ENCODE data around the gene DNAJC1. TPM values are rescaled to one million over a fixed set of nuclear protein-coding genes. Genes with fewer than 3 reads are reported as not detected.

DNAJC1 gene
- total and polyA plus RNA-seq, 10 of the 15 experiments (the other 5 are each of a cell fraction or from before 2014, with no cell fraction given), result 2.5 to 39.3 (median 20.4) TPM

GRCh38 chr10:21888959-21889358 is 114.6 kb downstream of the DNAJC1 start (continued):
- TF ChIP-seq, protein P1, sequence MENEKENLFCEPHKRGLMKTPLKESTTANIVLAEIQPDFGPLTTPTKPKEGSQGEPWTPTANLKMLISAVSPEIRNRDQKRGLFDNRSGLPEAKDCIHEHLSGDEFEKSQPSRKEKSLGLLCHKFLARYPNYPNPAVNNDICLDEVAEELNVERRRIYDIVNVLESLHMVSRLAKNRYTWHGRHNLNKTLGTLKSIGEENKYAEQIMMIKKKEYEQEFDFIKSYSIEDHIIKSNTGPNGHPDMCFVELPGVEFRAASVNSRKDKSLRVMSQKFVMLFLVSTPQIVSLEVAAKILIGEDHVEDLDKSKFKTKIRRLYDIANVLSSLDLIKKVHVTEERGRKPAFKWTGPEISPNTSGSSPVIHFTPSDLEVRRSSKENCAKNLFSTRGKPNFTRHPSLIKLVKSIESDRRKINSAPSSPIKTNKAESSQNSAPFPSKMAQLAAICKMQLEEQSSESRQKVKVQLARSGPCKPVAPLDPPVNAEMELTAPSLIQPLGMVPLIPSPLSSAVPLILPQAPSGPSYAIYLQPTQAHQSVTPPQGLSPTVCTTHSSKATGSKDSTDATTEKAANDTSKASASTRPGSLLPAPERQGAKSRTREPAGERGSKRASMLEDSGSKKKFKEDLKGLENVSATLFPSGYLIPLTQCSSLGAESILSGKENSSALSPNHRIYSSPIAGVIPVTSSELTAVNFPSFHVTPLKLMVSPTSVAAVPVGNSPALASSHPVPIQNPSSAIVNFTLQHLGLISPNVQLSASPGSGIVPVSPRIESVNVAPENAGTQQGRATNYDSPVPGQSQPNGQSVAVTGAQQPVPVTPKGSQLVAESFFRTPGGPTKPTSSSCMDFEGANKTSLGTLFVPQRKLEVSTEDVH (IDR thresholded peaks at IDR 0.05; ENCODE audit: low read depth, partially characterized antibody), result peak; percentile 36
- no peak for TF ChIP-seq RB1 (IDR thresholded peaks at IDR 0.05; ENCODE audit: borderline replicate concordance)
- no peak for TF ChIP-seq ZNF592 (IDR thresholded peaks at IDR 0.05)
- TF ChIP-seq ZBTB40 (IDR thresholded peaks at IDR 0.05; ENCODE audit: borderline replicate concordance), result no peak; the same call in 1 of the 2 replicates
- TF ChIP-seq JUND (IDR thresholded peaks at IDR 0.05; ENCODE audit: low read depth, low read length), result no peak
- TF ChIP-seq ATF3 (IDR thresholded peaks at IDR 0.05; ENCODE audit: borderline replicate concordance, extremely low read depth, low read depth, low read length), result no peak
- TF ChIP-seq RELB (IDR thresholded peaks at IDR 0.05; ENCODE audit: low read depth), result peak; percentile 90
- TF ChIP-seq POLR2A (IDR thresholded peaks at IDR 0.05; ENCODE audit: low read depth, low read length), result no peak
- TF ChIP-seq ZBTB4 (CRISPR knock-in tag; IDR thresholded peaks at IDR 0.05), result no peak
- TF ChIP-seq BCL3 (IDR thresholded peaks at IDR 0.05; ENCODE audit: borderline replicate concordance, insufficient read depth, low read depth, low read length, poor library complexity, severe bottlenecking), result peak; percentile 52

Measured in GM12878 (cell line).